ENCODE measurements around the gene RNF207.

DNA sequence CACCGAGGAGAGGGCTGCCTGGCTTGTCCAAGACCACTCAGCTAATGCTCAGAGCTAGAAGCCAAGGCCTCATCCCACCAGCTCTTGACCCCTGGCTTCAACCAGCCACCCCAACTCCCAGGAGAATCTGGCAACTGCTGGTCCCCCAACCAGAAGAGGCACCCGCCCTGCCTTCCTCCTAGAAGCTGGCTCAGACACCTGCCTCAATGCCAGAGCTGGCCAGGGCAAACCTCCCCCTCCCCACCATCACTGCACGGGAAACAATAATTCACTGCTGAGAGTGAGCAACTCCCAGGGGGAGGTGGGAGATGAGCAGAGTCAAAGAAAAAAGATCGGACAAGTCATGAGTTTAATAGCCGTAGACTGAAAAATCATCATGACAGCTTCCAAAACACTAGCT is 29.1 kb upstream of the RNF207 start:
- TF ChIP-seq, protein P1, sequence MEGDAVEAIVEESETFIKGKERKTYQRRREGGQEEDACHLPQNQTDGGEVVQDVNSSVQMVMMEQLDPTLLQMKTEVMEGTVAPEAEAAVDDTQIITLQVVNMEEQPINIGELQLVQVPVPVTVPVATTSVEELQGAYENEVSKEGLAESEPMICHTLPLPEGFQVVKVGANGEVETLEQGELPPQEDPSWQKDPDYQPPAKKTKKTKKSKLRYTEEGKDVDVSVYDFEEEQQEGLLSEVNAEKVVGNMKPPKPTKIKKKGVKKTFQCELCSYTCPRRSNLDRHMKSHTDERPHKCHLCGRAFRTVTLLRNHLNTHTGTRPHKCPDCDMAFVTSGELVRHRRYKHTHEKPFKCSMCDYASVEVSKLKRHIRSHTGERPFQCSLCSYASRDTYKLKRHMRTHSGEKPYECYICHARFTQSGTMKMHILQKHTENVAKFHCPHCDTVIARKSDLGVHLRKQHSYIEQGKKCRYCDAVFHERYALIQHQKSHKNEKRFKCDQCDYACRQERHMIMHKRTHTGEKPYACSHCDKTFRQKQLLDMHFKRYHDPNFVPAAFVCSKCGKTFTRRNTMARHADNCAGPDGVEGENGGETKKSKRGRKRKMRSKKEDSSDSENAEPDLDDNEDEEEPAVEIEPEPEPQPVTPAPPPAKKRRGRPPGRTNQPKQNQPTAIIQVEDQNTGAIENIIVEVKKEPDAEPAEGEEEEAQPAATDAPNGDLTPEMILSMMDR (IDR thresholded peaks at IDR 0.05; ENCODE audit: extremely low read depth in 1 of 2, insufficient read depth in 1 of 2, low read depth in 1 of 2, low read length in 2 of 2) = no peak
- TF ChIP-seq POLR2A (IDR thresholded peaks at IDR 0.05; ENCODE audit: low read depth, low read length) (no peak), EZH2 (IDR thresholded peaks at IDR 0.05; ENCODE audit: borderline replicate concordance, low read depth, low read length, severe bottlenecking) (no peak), POLR2AphosphoS5 (IDR thresholded peaks at IDR 0.05; ENCODE audit: insufficient read depth, low read depth, low read length) (no peak), MYC (IDR thresholded peaks at IDR 0.05; ENCODE audit: low read depth, low read length) (no peak)
- TF ChIP-seq, protein P2, sequence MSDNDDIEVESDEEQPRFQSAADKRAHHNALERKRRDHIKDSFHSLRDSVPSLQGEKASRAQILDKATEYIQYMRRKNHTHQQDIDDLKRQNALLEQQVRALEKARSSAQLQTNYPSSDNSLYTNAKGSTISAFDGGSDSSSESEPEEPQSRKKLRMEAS (IDR thresholded peaks at IDR 0.05; ENCODE audit: insufficient read depth, insufficient read length) = no peak

Data from endothelial cell of umbilical vein (primary cell).